Measurements from ENCODE around the gene RTL9.
A peak's percentile ranks its signal among the peaks of the same experiment; 100 is the strongest.

Gene RTL9

DNA sequence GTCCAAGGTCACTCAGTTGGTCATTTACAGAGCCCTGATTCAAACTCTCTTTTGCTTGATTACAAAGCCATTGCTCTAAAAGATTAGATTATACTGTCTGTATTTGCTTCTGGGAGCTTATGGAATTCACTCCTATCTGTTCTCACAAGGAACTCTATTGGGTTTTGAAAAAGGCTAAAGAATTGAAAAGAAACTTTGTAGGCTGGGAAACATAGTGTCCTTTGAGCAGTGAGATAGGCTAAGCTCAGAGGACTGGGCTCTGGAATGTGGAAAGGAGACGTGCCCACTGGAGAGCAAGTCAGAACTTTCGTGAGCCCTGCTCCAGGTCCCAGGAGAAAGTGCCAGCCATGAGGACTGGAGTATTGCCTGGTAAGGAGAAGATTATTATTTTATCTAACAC lies at the start of gene RTL9:
Gene RTL9, plus strand, starts transcription at position 301 of the 400 bp plus-strand sequence. CDS start 91,770 bp downstream, outside the sequence.
- no peaks in the 10 kb centered on the region for H3K4me1 Mint-ChIP-seq (ENCODE audit: low read depth)
- no peaks in the 10 kb centered on the region for H3K36me3 Mint-ChIP-seq (ENCODE audit: low read depth)
- no peak within 1 kb of the TSS for H3K4me3 Mint-ChIP-seq
- H3K27ac Mint-ChIP-seq = no peak within 1 kb of the TSS
- H3K27me3 Mint-ChIP-seq = no peaks in the 10 kb centered on the region
- H3K9me3 Mint-ChIP-seq = no peaks in the 10 kb centered on the region

DNA sequence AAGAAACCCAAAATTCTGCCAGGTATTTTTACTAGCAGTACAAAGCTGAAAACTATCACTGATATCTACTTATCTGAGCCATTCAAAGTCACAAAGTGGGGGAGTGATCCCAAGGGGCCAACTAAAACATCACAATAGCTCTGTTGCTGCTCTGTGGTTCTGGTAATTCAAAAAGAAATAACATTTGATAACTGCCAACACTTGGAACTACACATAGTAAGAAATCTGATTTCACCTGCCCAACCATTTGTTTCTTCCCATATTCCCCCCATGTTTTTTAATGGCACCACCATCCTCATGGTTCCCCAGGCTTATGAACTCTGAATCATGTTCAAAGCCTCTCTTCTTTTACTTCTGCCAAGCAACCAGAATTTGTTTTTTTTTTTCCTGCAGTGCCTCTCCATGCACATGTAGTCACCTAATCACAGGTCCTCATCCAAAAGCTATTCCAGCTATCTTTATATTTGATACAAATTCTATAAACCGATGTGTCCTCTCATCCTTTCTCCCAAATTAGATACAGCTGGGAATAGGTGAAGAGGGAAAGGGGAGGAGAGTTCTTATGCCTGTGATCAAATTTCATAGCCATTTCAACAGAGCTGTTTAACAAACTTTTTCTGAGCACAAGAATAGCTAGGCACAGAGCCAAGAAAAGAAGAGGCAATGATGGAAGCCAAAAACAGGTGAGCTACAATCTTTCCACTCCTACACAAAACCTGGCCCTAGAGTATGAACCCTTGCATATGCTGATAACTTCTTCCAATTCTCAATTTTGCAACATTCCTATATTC lies 48.5 kb upstream of the RTL9 start:
- Mint-ChIP-seq H3K27ac (no peak overlapping the region), H3K4me3 (peak overlapping the region; percentile 42), H3K27me3 (no peaks in the 10 kb centered on the region), H3K4me1 (ENCODE audit: low read depth) (peaks cover 67% of the 10 kb centered on the region), H3K36me3 (ENCODE audit: low read depth) (no peaks in the 10 kb centered on the region), H3K9me3 (no peaks in the 10 kb centered on the region)

DNA sequence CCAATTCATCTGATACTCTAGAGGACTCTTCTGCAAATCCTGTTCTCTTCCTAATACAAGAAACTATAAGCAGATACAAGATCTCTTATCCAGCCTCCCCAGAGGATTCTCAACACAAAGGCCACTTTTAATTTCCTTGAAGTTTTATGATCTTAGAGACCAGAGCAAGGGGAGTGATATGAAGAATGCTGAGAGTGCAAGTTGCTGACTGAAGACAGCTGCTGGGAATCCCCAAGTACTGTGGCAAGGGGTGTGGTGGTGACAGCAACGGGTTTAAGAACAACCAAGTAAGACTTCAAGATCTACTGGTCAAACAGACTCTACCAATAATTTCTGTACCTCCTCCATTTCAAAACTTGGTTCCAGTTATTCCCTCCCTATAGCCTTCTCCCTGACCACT lies 47.8 kb upstream of the RTL9 start:
- Mint-ChIP-seq H3K27ac (peak overlapping the region; percentile 81), H3K4me3 (peak overlapping the region; percentile 42), H3K4me1 (ENCODE audit: low read depth) (peaks cover 68% of the 10 kb centered on the region), H3K27me3 (no peaks in the 10 kb centered on the region), H3K36me3 (ENCODE audit: low read depth) (no peaks in the 10 kb centered on the region), H3K9me3 (no peaks in the 10 kb centered on the region)

- H3K4me1 Mint-ChIP-seq (ENCODE audit: low read depth) = peaks cover 68% of the 10 kb centered on the region
- peak overlapping the region; percentile 81 for H3K27ac Mint-ChIP-seq
- no peaks in the 10 kb centered on the region for H3K27me3 Mint-ChIP-seq
- no peak overlapping the region for H3K4me3 Mint-ChIP-seq
- H3K36me3 Mint-ChIP-seq (ENCODE audit: low read depth) = no peaks in the 10 kb centered on the region
- no peaks in the 10 kb centered on the region for H3K9me3 Mint-ChIP-seq
Observed at GRCh38 chrX:110311437-110312230, 47.0 kb upstream of the RTL9 start.

- Mint-ChIP-seq H3K9me3 (no peaks in the 10 kb centered on the region), H3K4me3 (peak overlapping the region; percentile 88), H3K36me3 (ENCODE audit: low read depth) (no peaks in the 10 kb centered on the region), H3K27me3 (no peaks in the 10 kb centered on the region), H3K27ac (no peak overlapping the region), H3K4me1 (ENCODE audit: low read depth) (peaks cover 52% of the 10 kb centered on the region)
Observed at GRCh38 chrX:110315551-110315950, 43.1 kb upstream of the RTL9 start.

GRCh38 chrX:110316351-110317060 lies 42.1 kb upstream of the RTL9 start:
- no peaks in the 10 kb centered on the region for H3K9me3 Mint-ChIP-seq
- no peaks in the 10 kb centered on the region for H3K36me3 Mint-ChIP-seq (ENCODE audit: low read depth)
- H3K27me3 Mint-ChIP-seq = no peaks in the 10 kb centered on the region
- H3K4me3 Mint-ChIP-seq = peak overlapping the region; percentile 88
- H3K4me1 Mint-ChIP-seq (ENCODE audit: low read depth) = peaks cover 48% of the 10 kb centered on the region
- peak overlapping the region; percentile 82 for H3K27ac Mint-ChIP-seq

- Mint-ChIP-seq H3K4me3 (peak overlapping the region; percentile 88), H3K4me1 (ENCODE audit: low read depth) (peaks cover 46% of the 10 kb centered on the region), H3K36me3 (ENCODE audit: low read depth) (no peaks in the 10 kb centered on the region), H3K9me3 (no peaks in the 10 kb centered on the region), H3K27me3 (no peaks in the 10 kb centered on the region), H3K27ac (peak overlapping the region; percentile 82)
Observed at GRCh38 chrX:110317061-110317819, 41.4 kb upstream of the RTL9 start.

DNA sequence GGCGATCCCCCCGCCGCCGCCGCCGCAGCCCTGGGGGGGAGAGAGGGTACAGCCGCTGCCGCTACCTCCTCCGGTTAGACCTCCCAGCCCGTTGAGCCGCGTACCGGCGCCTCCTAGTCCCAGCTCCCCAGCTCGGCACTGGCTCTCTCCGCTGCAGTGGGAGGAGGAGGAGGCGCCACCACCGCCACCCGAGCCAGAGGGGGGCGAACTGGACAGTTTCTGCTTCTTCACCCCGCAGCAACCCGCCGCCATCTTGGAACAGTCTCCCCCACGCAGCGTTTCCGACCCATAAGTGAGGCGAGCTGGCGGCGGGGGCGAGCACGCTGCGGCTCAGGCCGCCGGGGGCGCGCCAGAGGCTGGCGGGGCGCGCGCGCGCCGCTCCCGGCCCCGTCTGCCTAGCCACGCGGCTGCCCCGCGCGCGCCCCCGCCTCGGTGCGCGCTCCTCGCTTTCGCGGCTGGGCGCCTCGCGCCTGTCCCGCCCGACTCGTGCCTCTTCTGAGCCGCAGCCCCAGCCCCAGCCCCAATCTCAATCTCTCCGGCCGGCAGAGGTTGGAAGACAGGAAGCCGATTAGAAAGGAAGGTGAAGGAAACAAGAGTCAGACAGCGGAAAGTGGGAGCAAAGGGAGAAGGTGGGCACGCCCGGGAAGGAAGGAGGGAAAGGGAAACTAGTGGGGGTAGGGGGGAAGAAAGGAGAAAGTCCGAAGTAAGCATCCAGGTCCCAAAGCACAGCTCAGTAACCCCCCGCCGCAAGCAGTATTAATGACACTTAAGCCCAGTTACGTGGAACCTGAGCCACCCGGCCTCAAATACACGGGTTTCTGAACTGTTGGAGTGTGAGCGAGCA lies 40.6 kb upstream of the RTL9 start, which contains the start of gene AMMECR1:
Gene AMMECR1, minus strand, starts transcription at position 266 of the 844 bp plus-strand sequence. Its CDS starts 14 bp downstream, at position 252.
- H3K9me3 Mint-ChIP-seq = no peaks in the 10 kb centered on the region
- H3K36me3 Mint-ChIP-seq (ENCODE audit: low read depth) = no peaks in the 10 kb centered on the region
- H3K27me3 Mint-ChIP-seq = no peaks in the 10 kb centered on the region
- peak within 1 kb of the TSS; percentile 95 for H3K27ac Mint-ChIP-seq
- peak within 1 kb of the TSS; percentile 88 for H3K4me3 Mint-ChIP-seq
- H3K4me1 Mint-ChIP-seq (ENCODE audit: low read depth) = peaks cover 40% of the 10 kb centered on the region

- peaks cover 34% of the 10 kb centered on the region for H3K4me1 Mint-ChIP-seq (ENCODE audit: low read depth)
- no peaks in the 10 kb centered on the region for H3K9me3 Mint-ChIP-seq
- peak overlapping the region; percentile 88 for H3K4me3 Mint-ChIP-seq
- no peaks in the 10 kb centered on the region for H3K36me3 Mint-ChIP-seq (ENCODE audit: low read depth)
- peak overlapping the region; percentile 95 for H3K27ac Mint-ChIP-seq
- H3K27me3 Mint-ChIP-seq = no peaks in the 10 kb centered on the region
Observed at GRCh38 chrX:110318664-110318968, 40.0 kb upstream of the RTL9 start.

- H3K4me1 Mint-ChIP-seq (ENCODE audit: low read depth) = peaks cover 19% of the 10 kb centered on the region
- H3K9me3 Mint-ChIP-seq = no peaks in the 10 kb centered on the region
- H3K27ac Mint-ChIP-seq = no peak overlapping the region
- no peak overlapping the region for H3K4me3 Mint-ChIP-seq
- H3K36me3 Mint-ChIP-seq (ENCODE audit: low read depth) = no peaks in the 10 kb centered on the region
- no peaks in the 10 kb centered on the region for H3K27me3 Mint-ChIP-seq
Observed at GRCh38 chrX:110320381-110320987, 38.2 kb upstream of the RTL9 start.

GRCh38 chrX:110321081-110321480 lies 37.6 kb upstream of the RTL9 start:
- H3K27me3 Mint-ChIP-seq = no peaks in the 10 kb centered on the region

DNA sequence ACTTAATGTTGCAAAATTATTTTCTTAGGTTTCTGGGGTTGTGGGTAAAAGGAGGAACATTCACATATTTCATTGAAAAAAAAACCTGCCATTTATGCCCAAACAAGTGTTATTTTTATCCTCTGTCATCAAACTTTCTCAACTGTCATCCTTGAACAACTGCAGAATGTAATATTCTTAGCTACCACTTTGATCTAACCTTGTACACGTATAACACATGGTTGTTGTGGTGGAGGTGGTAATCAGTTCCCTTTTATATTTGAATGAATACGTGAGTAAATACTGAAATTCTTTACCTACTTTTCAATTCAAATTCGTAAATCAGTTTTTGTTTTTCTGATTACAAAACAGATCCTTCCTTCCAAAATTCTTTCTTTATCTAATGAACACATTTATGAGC lies 37.0 kb upstream of the RTL9 start:
- peaks cover 16% of the 10 kb centered on the region for H3K4me1 Mint-ChIP-seq (ENCODE audit: low read depth)
- no peaks in the 10 kb centered on the region for H3K9me3 Mint-ChIP-seq

More at GRCh38 chrX:110321081-110321480, 37.6 kb upstream of the RTL9 start:
- H3K4me1 Mint-ChIP-seq (ENCODE audit: low read depth) = peaks cover 16% of the 10 kb centered on the region
- no peak overlapping the region for H3K27ac Mint-ChIP-seq
- H3K9me3 Mint-ChIP-seq = no peaks in the 10 kb centered on the region
- H3K4me3 Mint-ChIP-seq = no peak overlapping the region
- no peaks in the 10 kb centered on the region for H3K36me3 Mint-ChIP-seq (ENCODE audit: low read depth)

GRCh38 chrX:110322603-110323002 lies 36.0 kb upstream of the RTL9 start:
- H3K27ac Mint-ChIP-seq = no peak overlapping the region
- H3K4me3 Mint-ChIP-seq = no peak overlapping the region
- H3K9me3 Mint-ChIP-seq = no peaks in the 10 kb centered on the region
- H3K4me1 Mint-ChIP-seq (ENCODE audit: low read depth) = peaks cover 16% of the 10 kb centered on the region
- H3K36me3 Mint-ChIP-seq (ENCODE audit: low read depth) = no peaks in the 10 kb centered on the region
- H3K27me3 Mint-ChIP-seq = no peaks in the 10 kb centered on the region

More for the DNA sequence above, 37.0 kb upstream of the RTL9 start:
- Mint-ChIP-seq H3K36me3 (ENCODE audit: low read depth) (no peaks in the 10 kb centered on the region), H3K27me3 (no peaks in the 10 kb centered on the region), H3K27ac (no peak overlapping the region), H3K4me3 (no peak overlapping the region)

All from stimulated activated naive CD8-positive, alpha-beta T cell treated with anti-CD3 and anti-CD28 coated beads, Interleukin-15, Interleukin-2, amounts not matched to agents 100 ng/mL and 50 ng/mL, for 24 hours (primary cell).